Stimulated activated CD8-positive, alpha-beta memory T cell treated with anti-CD3 and anti-CD28 coated beads, Interleukin-15, amount 100 ng/mL, for 1 hour (primary cell): Measurements from ENCODE around the gene MYO5A.

Source experiments
- DNase-seq: peaks from one replicate; pipeline ENCODE4 v3.0.0-alpha.2; 2020; ENCODE audit warnings: low read depth

MYO5A gene

GRCh38 chr15:52362497-52362896, 166.2 kb downstream of the MYO5A start:
- DNase-seq, result no peak

GRCh38 chr15:52361975-52362494, 166.6 kb downstream of the MYO5A start:
- DNase-seq, result no peak

- DNase-seq, result no peak
Measured at GRCh38 chr15:52361494-52361893, 167.2 kb downstream of the MYO5A start.

GRCh38 chr15:52360229-52361203, 168.2 kb downstream of the MYO5A start:
- no peak for DNase-seq

GRCh38 chr15:52359722-52360121, 169.0 kb downstream of the MYO5A start:
- DNase-seq, result no peak

GRCh38 chr15:52357949-52358348, 170.7 kb downstream of the MYO5A start:
- DNase-seq, result no peak

- DNase-seq, result no peak
Measured at GRCh38 chr15:52352086-52352485, 176.6 kb downstream of the MYO5A start.

- DNase-seq, result no peak
Measured at GRCh38 chr15:52351206-52351908, 177.3 kb downstream of the MYO5A start.

- no peak for DNase-seq
Measured at GRCh38 chr15:52350423-52350822, 178.3 kb downstream of the MYO5A start.

- no peak for DNase-seq
Measured at GRCh38 chr15:52349052-52349700, 179.5 kb downstream of the MYO5A start.

- DNase-seq, result no peak
Measured at GRCh38 chr15:52348056-52348745, 180.5 kb downstream of the MYO5A start.

GRCh38 chr15:52344592-52344991, 184.1 kb downstream of the MYO5A start:
- no peak for DNase-seq

GRCh38 chr15:52343831-52344230, 184.8 kb downstream of the MYO5A start:
- no peak for DNase-seq

- DNase-seq, result no peak
Measured at GRCh38 chr15:52340093-52340492, 188.6 kb downstream of the MYO5A start.

GRCh38 chr15:52338891-52339290, 189.8 kb downstream of the MYO5A start:
- no peak for DNase-seq

- no peak for DNase-seq
Measured at GRCh38 chr15:52338058-52338457, 190.6 kb downstream of the MYO5A start.

GRCh38 chr15:52337198-52337853, 191.4 kb downstream of the MYO5A start:
- no peak for DNase-seq

GRCh38 chr15:52336529-52336928, 192.2 kb downstream of the MYO5A start:
- no peak for DNase-seq

GRCh38 chr15:52334491-52335160, 194.1 kb downstream of the MYO5A start:
- DNase-seq, result no peak

- peak; percentile 8 for DNase-seq
Measured at GRCh38 chr15:52331490-52332240, 197.0 kb downstream of the MYO5A start.
